ENCODE data around the gene SHISA6. TPM values are rescaled to one million over a fixed set of nuclear protein-coding genes. Genes with fewer than 3 reads are reported as not detected.

The SHISA6 gene
- total and polyA plus RNA-seq, 2 donors (not counting 1 experiment from before 2014, with no cell fraction given): not detected

DNA sequence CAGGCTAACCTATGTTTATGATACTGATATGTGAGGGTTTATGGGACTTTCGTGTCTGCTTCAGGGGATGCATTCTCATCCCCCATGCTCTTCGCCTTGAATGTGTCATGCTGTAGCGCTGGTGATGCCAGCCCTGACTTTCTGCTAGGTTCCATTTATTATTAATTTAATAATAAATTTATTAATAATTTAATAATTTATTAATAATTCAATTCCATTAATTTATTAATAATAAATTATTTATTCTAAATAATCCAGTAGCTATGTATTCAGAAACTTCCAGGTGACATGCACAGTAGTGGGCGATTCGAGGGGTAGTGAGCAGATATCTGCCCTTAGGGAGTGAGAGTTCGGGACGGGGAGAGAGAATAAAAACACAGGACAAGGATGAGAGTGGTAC is 49.8 kb downstream of the SHISA6 start:
- H3K9ac ChIP-seq (ENCODE audit: low read length): no peak overlapping the region
- intact Hi-C loops (cut with micrococcal nuclease): no loop called here
- 100% methylated on average over 2 of the region's 7 CpGs for WGBS (ENCODE audit: insufficient coverage)
- TF ChIP-seq CTCF (IDR thresholded peaks at IDR 0.05) (no peak), EZH2 (IDR thresholded peaks at IDR 0.05; ENCODE audit: borderline replicate concordance, insufficient read depth, low read depth, low read length, poor library complexity, severe bottlenecking) (no peak)
- Mint-ChIP-seq H3K4me1 (no peaks in the 10 kb centered on the region), H3K27ac (no peak overlapping the region), H3K9me3 (ENCODE audit: insufficient read depth) (no peaks in the 10 kb centered on the region), H3K4me3 (no peak overlapping the region), H3K27me3 (no peaks in the 10 kb centered on the region)
- H3K9me3 ChIP-seq (ENCODE audit: control extremely low read depth in 1 of 3, control insufficient read depth in 2 of 3, insufficient read depth in 1 of 3, low read length in 2 of 3): peaks cover 0 to 5% (median 0%) of the 10 kb centered on the region in 3 donors
- no peaks in the 10 kb centered on the region for H3K79me2 ChIP-seq (ENCODE audit: control insufficient read depth, insufficient read depth, low read length)
- H3K36me3 ChIP-seq (replicated peaks in 1 of 2; ENCODE audit: control extremely low read depth in 1 of 2, control insufficient read depth in 1 of 2, extremely low read depth in 1 of 2, insufficient read depth in 2 of 2, low read length in 1 of 2): no peaks in the 10 kb centered on the region
- no peak overlapping the region for H3K27ac ChIP-seq (ENCODE audit: low read length in 2 of 2)
- H3K4me2 ChIP-seq (replicated peaks; ENCODE audit: low read depth, low read length, poor library complexity, severe bottlenecking): no peak overlapping the region
- H4K20me1 ChIP-seq (ENCODE audit: control insufficient read depth, insufficient read depth, low read length, poor library complexity, severe bottlenecking): no peaks in the 10 kb centered on the region
- ATAC-seq (ENCODE audit: low read depth) (no peak), DNase-seq (no peak)
- POLR2A ChIA-PET: no interaction called here
- H3K4me1 ChIP-seq (ENCODE audit: control insufficient read depth in 2 of 2, insufficient read depth in 2 of 2, low read length in 2 of 2): no peaks in the 10 kb centered on the region
- no peaks in the 10 kb centered on the region for H3K27me3 ChIP-seq (replicated peaks in 1 of 4; ENCODE audit: control extremely low read depth in 1 of 4, control insufficient read depth in 3 of 4, insufficient read depth in 4 of 4, low read length in 3 of 4)
- no peak overlapping the region for H3K4me3 ChIP-seq (ENCODE audit: control extremely low read depth in 1 of 5, extremely low read depth in 1 of 5, insufficient read depth in 1 of 5, low read depth in 2 of 5, low read length in 4 of 5)
- no peak overlapping the region for H2AFZ ChIP-seq (ENCODE audit: insufficient read depth, low read depth, low read length, poor library complexity, severe bottlenecking)
- CTCF ChIA-PET: no interaction called here

- WGBS (ENCODE audit: insufficient coverage): 96% methylated on average over 6 of the region's 8 CpGs
- Mint-ChIP-seq H3K4me1 (no peaks in the 10 kb centered on the region), H3K4me3 (no peak overlapping the region), H3K27me3 (no peaks in the 10 kb centered on the region), H3K27ac (no peak overlapping the region), H3K9me3 (ENCODE audit: insufficient read depth) (no peaks in the 10 kb centered on the region)
- Histone ChIP-seq H3K27me3 (replicated peaks in 1 of 4; ENCODE audit: control extremely low read depth in 1 of 4, control insufficient read depth in 3 of 4, insufficient read depth in 4 of 4, low read length in 3 of 4) (no peaks in the 10 kb centered on the region), H3K4me3 (ENCODE audit: control extremely low read depth in 1 of 5, extremely low read depth in 1 of 5, insufficient read depth in 1 of 5, low read depth in 2 of 5, low read length in 4 of 5) (no peak overlapping the region), H3K4me2 (replicated peaks; ENCODE audit: low read depth, low read length, poor library complexity, severe bottlenecking) (no peak overlapping the region), H3K9ac (ENCODE audit: low read length) (no peak overlapping the region), H3K9me3 (ENCODE audit: control extremely low read depth in 1 of 3, control insufficient read depth in 2 of 3, insufficient read depth in 1 of 3, low read length in 2 of 3) (no peaks in the 10 kb centered on the region), H3K36me3 (replicated peaks in 1 of 2; ENCODE audit: control extremely low read depth in 1 of 2, control insufficient read depth in 1 of 2, extremely low read depth in 1 of 2, insufficient read depth in 2 of 2, low read length in 1 of 2) (no peaks in the 10 kb centered on the region), H2AFZ (ENCODE audit: insufficient read depth, low read depth, low read length, poor library complexity, severe bottlenecking) (no peak overlapping the region), H4K20me1 (ENCODE audit: control insufficient read depth, insufficient read depth, low read length, poor library complexity, severe bottlenecking) (no peaks in the 10 kb centered on the region), H3K79me2 (ENCODE audit: control insufficient read depth, insufficient read depth, low read length) (no peaks in the 10 kb centered on the region), H3K4me1 (ENCODE audit: control insufficient read depth in 2 of 2, insufficient read depth in 2 of 2, low read length in 2 of 2) (no peaks in the 10 kb centered on the region), H3K27ac (ENCODE audit: low read length in 2 of 2) (no peak overlapping the region)
- CTCF ChIA-PET: no interaction called here
- intact Hi-C loops (cut with micrococcal nuclease): no loop called here
- POLR2A ChIA-PET: no interaction called here
- no peak for DNase-seq
- TF ChIP-seq CTCF (IDR thresholded peaks at IDR 0.05): no peak
- no peak for TF ChIP-seq EZH2 (IDR thresholded peaks at IDR 0.05; ENCODE audit: borderline replicate concordance, insufficient read depth, low read depth, low read length, poor library complexity, severe bottlenecking)
- no peak for ATAC-seq (ENCODE audit: low read depth)
These were observed 51.5 kb downstream of the SHISA6 start for GRCh38 chr17:11292491-11292890.

Data from B cell (primary cell).